Measurements from ENCODE around the gene PTPRG.

The PTPRG gene

DNA sequence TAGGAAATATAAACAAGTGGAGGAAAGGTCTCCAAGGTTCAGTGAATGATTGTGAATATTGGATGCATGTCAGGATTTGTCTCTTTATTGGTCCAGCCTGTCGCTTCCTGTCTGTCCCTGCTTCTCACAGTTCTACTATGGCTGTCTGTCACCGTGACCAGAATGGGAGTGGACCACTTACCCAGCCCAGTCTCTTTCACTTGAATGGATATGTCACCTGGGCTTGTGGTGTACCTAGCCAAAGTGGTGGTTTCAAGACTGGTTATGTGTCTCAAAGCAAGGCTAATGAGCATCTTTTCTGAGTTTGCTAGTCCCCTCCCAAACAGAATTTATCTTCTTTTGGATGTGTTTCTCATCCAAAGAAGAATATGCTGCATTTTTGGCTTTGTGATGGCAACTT is 231.7 kb downstream of the PTPRG start:
- Histone ChIP-seq H3K9ac (ENCODE audit: low read length) (no peak overlapping the region), H3K27me3 (ENCODE audit: control insufficient read depth, insufficient read depth, low read length) (no peaks in the 10 kb centered on the region), H3K9me3 (ENCODE audit: control insufficient read depth, low read length) (no peaks in the 10 kb centered on the region), H3K4me1 (ENCODE audit: control insufficient read depth, insufficient read depth, low read length) (no peaks in the 10 kb centered on the region), H3K36me3 (ENCODE audit: control insufficient read depth, insufficient read depth, low read length) (no peaks in the 10 kb centered on the region), H3K4me3 (ENCODE audit: low read length) (no peak overlapping the region)

DNA sequence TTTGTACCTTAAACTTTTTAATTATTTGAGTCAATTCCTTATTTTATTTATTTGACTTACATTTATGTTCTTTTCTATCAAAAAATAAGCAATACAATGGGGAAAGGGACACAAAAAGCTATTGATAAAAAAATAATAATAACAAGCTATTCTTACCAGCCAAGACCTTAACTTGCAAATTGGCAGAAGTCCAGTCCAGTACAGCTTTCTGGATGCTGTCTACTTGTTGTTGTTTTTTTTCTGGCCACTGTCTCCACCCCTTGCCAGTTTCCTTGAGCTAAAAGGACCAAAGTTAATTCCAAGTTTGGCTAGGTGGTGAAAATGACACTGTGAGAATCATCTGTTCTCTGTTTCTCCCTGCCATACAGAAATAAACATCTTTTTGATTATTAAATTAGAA is 232.2 kb downstream of the PTPRG start:
- H3K9me3 ChIP-seq (ENCODE audit: control insufficient read depth, low read length) = no peaks in the 10 kb centered on the region
- H3K4me3 ChIP-seq (ENCODE audit: low read length) = no peak overlapping the region
- H3K4me1 ChIP-seq (ENCODE audit: control insufficient read depth, insufficient read depth, low read length) = no peaks in the 10 kb centered on the region
- H3K27me3 ChIP-seq (ENCODE audit: control insufficient read depth, insufficient read depth, low read length) = no peaks in the 10 kb centered on the region
- H3K36me3 ChIP-seq (ENCODE audit: control insufficient read depth, insufficient read depth, low read length) = no peaks in the 10 kb centered on the region
- no peak overlapping the region for H3K9ac ChIP-seq (ENCODE audit: low read length)

DNA sequence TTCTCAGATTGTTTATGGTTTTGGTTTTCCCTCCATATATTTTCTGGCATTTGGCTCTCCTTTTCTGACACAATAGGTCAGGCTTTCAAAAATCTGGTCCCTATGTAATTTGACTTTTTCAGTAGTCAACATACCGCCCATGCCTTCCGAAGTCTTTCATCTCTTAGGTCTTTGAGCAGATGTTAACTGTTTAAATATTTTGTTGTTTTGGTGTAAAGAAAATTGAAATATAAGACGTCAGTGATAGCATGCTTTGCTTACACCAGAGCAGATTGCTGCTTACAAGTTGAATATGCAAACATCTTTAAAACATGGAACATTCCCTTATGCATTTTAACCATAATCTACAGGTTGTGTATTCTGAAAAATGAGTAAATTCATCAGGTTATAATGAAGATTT is 233.0 kb downstream of the PTPRG start:
- H3K36me3 ChIP-seq (ENCODE audit: control insufficient read depth, insufficient read depth, low read length) = no peaks in the 10 kb centered on the region
- no peaks in the 10 kb centered on the region for H3K27me3 ChIP-seq (ENCODE audit: control insufficient read depth, insufficient read depth, low read length)
- no peaks in the 10 kb centered on the region for H3K4me1 ChIP-seq (ENCODE audit: control insufficient read depth, insufficient read depth, low read length)

DNA sequence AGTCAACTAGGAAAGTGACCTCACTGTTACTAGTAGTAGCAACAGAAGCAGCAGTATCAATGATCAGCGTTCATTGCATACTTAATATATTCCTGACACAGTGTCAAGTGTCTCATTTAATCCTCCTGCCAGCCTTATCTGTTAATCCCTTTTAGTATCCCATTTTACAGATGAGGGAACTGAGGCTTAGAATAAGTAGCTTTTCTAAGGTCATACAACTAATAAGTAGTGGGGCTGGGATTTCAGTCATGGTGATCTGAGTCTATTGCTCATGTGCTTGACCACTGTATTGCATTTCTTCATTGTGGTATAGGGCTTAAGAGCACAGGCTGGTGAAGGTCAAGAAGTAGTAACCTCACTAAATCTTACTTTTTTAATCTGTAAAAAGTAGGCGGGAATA is 233.6 kb downstream of the PTPRG start:
- no peaks in the 10 kb centered on the region for H3K27me3 ChIP-seq (ENCODE audit: control insufficient read depth, insufficient read depth, low read length)
- H3K36me3 ChIP-seq (ENCODE audit: control insufficient read depth, insufficient read depth, low read length) = no peaks in the 10 kb centered on the region
- H3K9me3 ChIP-seq (ENCODE audit: control insufficient read depth, low read length) = no peaks in the 10 kb centered on the region
- no peak overlapping the region for H3K4me3 ChIP-seq (ENCODE audit: low read length)
- no peak overlapping the region for H3K9ac ChIP-seq (ENCODE audit: low read length)
- H3K4me1 ChIP-seq (ENCODE audit: control insufficient read depth, insufficient read depth, low read length) = no peaks in the 10 kb centered on the region

More for the DNA sequence above, 233.0 kb downstream of the PTPRG start:
- no peak overlapping the region for H3K9ac ChIP-seq (ENCODE audit: low read length)
- no peaks in the 10 kb centered on the region for H3K9me3 ChIP-seq (ENCODE audit: control insufficient read depth, low read length)
- H3K4me3 ChIP-seq (ENCODE audit: low read length) = no peak overlapping the region

DNA sequence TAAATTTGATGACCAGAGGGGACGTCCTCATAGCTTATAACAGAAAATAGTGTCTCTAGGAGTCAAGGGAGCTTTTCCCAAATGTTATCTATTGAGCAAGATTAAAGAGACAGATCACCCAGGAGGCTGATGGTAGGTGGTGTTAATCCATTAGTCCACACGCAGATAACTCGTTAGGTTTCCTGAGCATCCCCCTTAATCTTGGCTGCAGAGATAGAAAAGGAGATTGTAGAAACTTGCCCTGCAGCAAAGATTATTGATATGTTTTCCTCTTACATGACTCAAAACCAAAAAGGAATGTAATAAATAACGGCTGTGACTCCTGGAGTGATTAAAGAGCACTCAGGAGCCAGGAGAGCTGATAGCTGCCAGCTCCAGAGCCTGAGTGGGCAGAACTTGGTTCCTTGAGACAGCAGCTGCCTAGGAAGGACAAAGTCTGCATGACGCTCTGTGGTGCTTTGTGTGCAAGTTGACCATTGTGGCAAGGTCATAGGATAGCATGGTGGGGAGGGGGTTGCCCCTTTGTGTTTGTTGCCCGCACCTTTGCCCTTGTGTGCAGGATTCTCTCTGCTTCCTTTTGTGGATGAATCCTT is 234.8 kb downstream of the PTPRG start:
- Histone ChIP-seq H3K4me3 (ENCODE audit: low read length) (no peak overlapping the region), H3K4me1 (ENCODE audit: control insufficient read depth, insufficient read depth, low read length) (no peaks in the 10 kb centered on the region), H3K9me3 (ENCODE audit: control insufficient read depth, low read length) (no peaks in the 10 kb centered on the region), H3K9ac (ENCODE audit: low read length) (no peak overlapping the region), H3K27me3 (ENCODE audit: control insufficient read depth, insufficient read depth, low read length) (no peaks in the 10 kb centered on the region), H3K36me3 (ENCODE audit: control insufficient read depth, insufficient read depth, low read length) (no peaks in the 10 kb centered on the region)

DNA sequence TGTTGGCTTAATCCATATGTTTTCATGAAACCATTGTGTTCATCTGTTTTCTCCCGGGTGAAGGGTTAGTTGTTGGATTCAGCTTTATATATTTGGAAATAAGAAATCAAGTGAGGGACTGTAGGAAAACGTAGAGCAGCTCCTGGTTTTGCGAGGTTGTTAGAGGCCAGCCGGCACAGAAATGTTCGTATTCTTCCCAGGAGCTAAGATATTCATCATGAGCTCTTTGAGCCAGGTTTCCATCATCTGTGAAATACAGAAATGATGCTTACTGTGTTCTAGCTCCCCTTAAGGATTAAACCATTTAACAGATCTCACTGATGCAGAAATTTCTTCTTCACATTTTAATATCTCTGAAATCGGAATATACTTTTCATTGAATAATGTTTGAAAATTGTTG is 235.5 kb downstream of the PTPRG start:
- no peaks in the 10 kb centered on the region for H3K4me1 ChIP-seq (ENCODE audit: control insufficient read depth, insufficient read depth, low read length)
- no peaks in the 10 kb centered on the region for H3K36me3 ChIP-seq (ENCODE audit: control insufficient read depth, insufficient read depth, low read length)
- no peak overlapping the region for H3K9ac ChIP-seq (ENCODE audit: low read length)
- H3K9me3 ChIP-seq (ENCODE audit: control insufficient read depth, low read length) = no peaks in the 10 kb centered on the region
- no peak overlapping the region for H3K4me3 ChIP-seq (ENCODE audit: low read length)
- no peaks in the 10 kb centered on the region for H3K27me3 ChIP-seq (ENCODE audit: control insufficient read depth, insufficient read depth, low read length)

DNA sequence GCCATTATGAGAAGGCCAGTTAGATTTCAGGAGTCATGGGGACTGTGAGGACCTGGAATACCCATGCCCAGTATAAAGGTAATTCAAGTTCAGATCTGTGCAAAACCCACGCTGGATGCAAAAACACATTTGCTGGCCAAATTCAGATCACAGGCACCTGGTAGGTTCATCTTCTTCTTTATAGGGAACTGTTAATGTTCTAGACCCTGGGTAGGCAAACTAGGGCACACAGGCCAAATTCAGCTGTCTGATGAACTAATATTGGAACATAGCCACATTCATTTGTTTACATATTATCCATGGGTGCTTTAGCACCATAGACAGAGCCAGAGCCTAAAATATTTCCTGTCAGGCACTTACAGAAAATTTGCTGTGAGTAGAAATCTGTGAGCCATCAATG is 241.4 kb downstream of the PTPRG start:
- no peak overlapping the region for H3K9ac ChIP-seq (ENCODE audit: low read length)
- H3K27me3 ChIP-seq (ENCODE audit: control insufficient read depth, insufficient read depth, low read length) = no peaks in the 10 kb centered on the region
- no peak overlapping the region for H3K4me3 ChIP-seq (ENCODE audit: low read length)
- no peaks in the 10 kb centered on the region for H3K9me3 ChIP-seq (ENCODE audit: control insufficient read depth, low read length)
- H3K36me3 ChIP-seq (ENCODE audit: control insufficient read depth, insufficient read depth, low read length) = no peaks in the 10 kb centered on the region
- H3K4me1 ChIP-seq (ENCODE audit: control insufficient read depth, insufficient read depth, low read length) = no peaks in the 10 kb centered on the region

DNA sequence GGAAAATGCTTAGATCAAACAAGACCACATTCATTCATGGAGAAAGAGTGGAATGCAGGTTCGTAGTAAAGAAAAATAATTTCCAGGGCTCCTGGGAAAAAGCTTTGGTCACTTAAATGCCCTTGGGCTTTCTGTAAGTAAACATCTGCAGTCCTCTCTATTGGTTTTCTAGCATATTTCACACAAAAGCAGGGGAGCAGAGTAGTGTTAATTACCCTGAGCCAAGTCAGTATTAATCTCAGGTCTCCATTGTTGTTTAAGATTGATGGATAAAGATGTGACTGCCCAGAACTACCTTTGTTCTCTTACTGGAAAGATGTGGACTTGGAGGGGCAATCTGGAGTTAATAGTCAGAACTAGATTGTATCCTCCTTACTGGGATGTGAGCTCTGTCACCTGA is 242.6 kb downstream of the PTPRG start:
- H3K9me3 ChIP-seq (ENCODE audit: control insufficient read depth, low read length) = no peaks in the 10 kb centered on the region
- no peak overlapping the region for H3K4me3 ChIP-seq (ENCODE audit: low read length)
- no peaks in the 10 kb centered on the region for H3K27me3 ChIP-seq (ENCODE audit: control insufficient read depth, insufficient read depth, low read length)
- H3K36me3 ChIP-seq (ENCODE audit: control insufficient read depth, insufficient read depth, low read length) = no peaks in the 10 kb centered on the region
- no peaks in the 10 kb centered on the region for H3K4me1 ChIP-seq (ENCODE audit: control insufficient read depth, insufficient read depth, low read length)
- no peak overlapping the region for H3K9ac ChIP-seq (ENCODE audit: low read length)

DNA sequence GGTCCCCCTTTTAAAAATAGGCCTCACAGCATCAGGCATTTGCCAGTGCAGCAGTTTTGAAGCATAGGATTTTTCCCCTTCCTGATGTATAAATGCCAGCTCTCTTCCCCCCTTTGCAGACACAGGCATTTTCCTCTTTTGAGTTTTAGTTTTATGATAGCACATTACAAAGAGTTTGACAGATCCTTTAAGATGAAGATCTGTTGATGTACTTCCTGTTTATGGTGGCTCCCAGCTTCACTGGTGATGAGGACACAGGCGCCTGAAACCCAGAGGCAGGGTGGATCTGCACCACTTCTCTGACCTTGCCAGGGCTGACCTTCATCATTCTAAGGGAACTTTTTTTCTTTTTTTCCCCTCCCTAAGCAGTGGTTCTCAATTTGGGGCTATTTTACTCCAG is 243.4 kb downstream of the PTPRG start:
- Histone ChIP-seq H3K27me3 (ENCODE audit: control insufficient read depth, insufficient read depth, low read length) (no peaks in the 10 kb centered on the region), H3K4me3 (ENCODE audit: low read length) (no peak overlapping the region), H3K9me3 (ENCODE audit: control insufficient read depth, low read length) (no peaks in the 10 kb centered on the region), H3K4me1 (ENCODE audit: control insufficient read depth, insufficient read depth, low read length) (no peaks in the 10 kb centered on the region), H3K9ac (ENCODE audit: low read length) (no peak overlapping the region), H3K36me3 (ENCODE audit: control insufficient read depth, insufficient read depth, low read length) (no peaks in the 10 kb centered on the region)

DNA sequence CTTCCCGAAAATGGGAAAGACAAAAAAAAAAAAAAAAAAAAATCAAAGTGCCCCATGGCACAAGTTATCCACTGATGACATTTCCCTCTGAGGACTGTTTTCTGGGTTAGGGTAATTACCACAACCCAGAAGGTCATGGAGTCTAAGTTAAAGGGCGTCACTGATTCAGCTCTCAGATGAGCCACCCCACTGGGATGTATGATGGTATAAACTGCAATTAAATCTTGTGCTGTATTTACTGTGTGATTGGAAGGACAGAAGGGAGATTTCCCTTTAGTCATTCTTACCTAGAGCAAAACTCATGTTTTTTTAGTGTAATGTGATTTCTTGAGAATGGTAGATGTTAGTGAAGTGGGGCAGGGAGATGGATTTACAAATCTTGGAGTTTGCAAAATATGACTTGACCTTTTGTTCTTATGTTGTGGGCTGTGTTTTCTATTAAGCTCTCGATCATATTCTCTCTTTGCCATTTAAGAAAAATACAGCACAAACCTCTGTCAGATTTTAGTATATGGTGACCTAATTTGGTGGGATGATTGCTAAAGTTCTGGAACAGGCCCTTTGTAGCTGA is 244.2 kb downstream of the PTPRG start:
- Histone ChIP-seq H3K36me3 (ENCODE audit: control insufficient read depth, insufficient read depth, low read length) (no peaks in the 10 kb centered on the region), H3K4me3 (ENCODE audit: low read length) (no peak overlapping the region), H3K4me1 (ENCODE audit: control insufficient read depth, insufficient read depth, low read length) (no peaks in the 10 kb centered on the region), H3K9me3 (ENCODE audit: control insufficient read depth, low read length) (no peaks in the 10 kb centered on the region), H3K27me3 (ENCODE audit: control insufficient read depth, insufficient read depth, low read length) (no peaks in the 10 kb centered on the region), H3K9ac (ENCODE audit: low read length) (no peak overlapping the region)

DNA sequence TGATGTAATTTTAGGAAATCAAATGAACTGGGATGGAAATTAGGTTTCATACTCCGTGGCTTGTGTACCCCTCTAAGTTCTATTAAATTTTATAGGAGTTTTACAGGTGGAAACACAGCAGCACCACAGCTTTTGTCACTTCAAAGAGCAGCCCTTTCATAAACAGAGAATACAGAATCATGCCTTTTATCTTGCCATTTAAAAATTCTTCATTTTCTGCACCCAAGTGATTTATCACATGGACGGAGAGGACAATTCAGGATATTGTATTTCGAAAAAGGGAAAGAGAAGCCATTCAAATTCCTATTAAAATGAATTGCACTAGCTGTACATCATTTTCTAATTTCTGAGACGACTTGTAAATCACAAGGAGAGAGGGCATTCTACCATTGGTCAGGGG is 245.4 kb downstream of the PTPRG start:
- H3K9me3 ChIP-seq (ENCODE audit: control insufficient read depth, low read length) = no peaks in the 10 kb centered on the region
- H3K4me1 ChIP-seq (ENCODE audit: control insufficient read depth, insufficient read depth, low read length) = no peaks in the 10 kb centered on the region
- no peaks in the 10 kb centered on the region for H3K27me3 ChIP-seq (ENCODE audit: control insufficient read depth, insufficient read depth, low read length)
- H3K9ac ChIP-seq (ENCODE audit: low read length) = no peak overlapping the region
- no peaks in the 10 kb centered on the region for H3K36me3 ChIP-seq (ENCODE audit: control insufficient read depth, insufficient read depth, low read length)
- H3K4me3 ChIP-seq (ENCODE audit: low read length) = no peak overlapping the region

DNA sequence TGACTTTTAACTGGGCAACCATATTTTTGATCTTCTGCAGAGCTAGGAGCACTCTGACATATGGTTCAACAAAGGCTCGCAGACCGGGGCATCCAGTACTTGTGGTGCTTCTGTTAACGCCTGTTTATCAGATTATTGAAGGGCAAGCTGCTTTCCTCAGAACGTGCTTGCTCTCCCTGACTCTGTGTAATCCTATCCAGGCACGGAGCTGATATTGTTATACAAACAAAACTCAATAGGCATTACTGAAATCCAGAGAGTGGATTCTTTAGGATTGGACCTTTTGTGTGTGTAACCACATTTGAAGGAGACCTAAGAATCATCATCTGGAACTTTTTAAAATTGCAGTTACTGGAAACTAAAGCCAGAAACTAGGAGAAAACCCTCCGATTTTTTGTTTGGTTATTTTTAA is 246.5 kb downstream of the PTPRG start:
- no peaks in the 10 kb centered on the region for H3K36me3 ChIP-seq (ENCODE audit: control insufficient read depth, insufficient read depth, low read length)
- no peak overlapping the region for H3K9ac ChIP-seq (ENCODE audit: low read length)
- no peak overlapping the region for H3K4me3 ChIP-seq (ENCODE audit: low read length)
- no peaks in the 10 kb centered on the region for H3K9me3 ChIP-seq (ENCODE audit: control insufficient read depth, low read length)
- no peaks in the 10 kb centered on the region for H3K4me1 ChIP-seq (ENCODE audit: control insufficient read depth, insufficient read depth, low read length)
- H3K27me3 ChIP-seq (ENCODE audit: control insufficient read depth, insufficient read depth, low read length) = no peaks in the 10 kb centered on the region

DNA sequence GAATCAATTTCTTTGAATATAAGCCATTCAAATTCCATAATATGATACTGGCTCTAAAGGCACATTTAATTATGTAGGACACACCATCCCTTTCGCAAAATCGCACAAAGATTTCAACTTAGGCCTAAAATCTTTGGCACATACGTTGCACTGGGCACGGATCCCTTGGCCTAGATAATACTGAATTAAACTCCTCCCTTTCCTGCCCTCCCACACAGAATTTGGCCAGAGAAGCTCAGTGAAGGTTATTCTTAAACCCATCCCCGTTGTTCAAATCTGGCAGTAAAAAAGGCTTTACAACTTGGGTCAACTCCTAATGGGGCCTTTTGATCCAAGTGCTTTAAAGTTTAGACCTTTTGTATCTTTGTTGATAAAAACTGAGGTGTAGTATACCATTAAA is 247.2 kb downstream of the PTPRG start:
- Histone ChIP-seq H3K27me3 (ENCODE audit: control insufficient read depth, insufficient read depth, low read length) (no peaks in the 10 kb centered on the region), H3K36me3 (ENCODE audit: control insufficient read depth, insufficient read depth, low read length) (no peaks in the 10 kb centered on the region), H3K4me1 (ENCODE audit: control insufficient read depth, insufficient read depth, low read length) (no peaks in the 10 kb centered on the region), H3K4me3 (ENCODE audit: low read length) (no peak overlapping the region), H3K9me3 (ENCODE audit: control insufficient read depth, low read length) (no peaks in the 10 kb centered on the region), H3K9ac (ENCODE audit: low read length) (no peak overlapping the region)

Measured in mucosa of stomach (tissue), 1 donor.